Dendritic cell treated with granulocyte-macrophage colony-stimulating factor and Interleukin-4, amounts not matched to agents 40 ng/mL and 50 ng/mL, for 4 days (primary cell): ENCODE results near the gene DCDC1.
"Not testable (repeated sequence)": the region's sequence is repeated elsewhere in the genome, so short reads cannot be mapped to it uniquely, and the experiment has no call there.

Experiments
- H3K27ac Mint-ChIP-seq: one replicate; pipeline ENCODE4 v1.8.0; 2022; ENCODE audit warnings: mild to moderate bottlenecking, mixed read lengths
- H3K27me3 Mint-ChIP-seq: one replicate; pipeline ENCODE4 v1.8.0; 2022; ENCODE audit warnings: mild to moderate bottlenecking, mixed read lengths
- H3K36me3 Mint-ChIP-seq: one replicate; pipeline ENCODE4 v1.8.0; 2022; ENCODE audit warnings: low read depth, mixed read lengths
- H3K4me1 Mint-ChIP-seq: one replicate; pipeline ENCODE4 v1.8.0; 2022; ENCODE audit warnings: low read depth, mixed read lengths
- H3K4me3 Mint-ChIP-seq: one replicate; pipeline ENCODE4 v1.8.0; 2022; ENCODE audit warnings: mild to moderate bottlenecking, moderate library complexity, mixed read lengths
- H3K9me3 Mint-ChIP-seq: one replicate; pipeline ENCODE4 v1.8.0; 2022; ENCODE audit warnings: mixed read lengths
- intact Hi-C: fragments of 100-400 bp; cut with micrococcal nuclease; formaldehyde crosslinking; loops from one replicate; pipeline ENCODE4 v1.15.0; 2022

The DCDC1 gene

GRCh38 chr11:31361743-31362142 is 7.8 kb downstream of the DCDC1 start:
- no peaks in the 10 kb centered on the region for H3K9me3 Mint-ChIP-seq
- no peak overlapping the region for H3K27ac Mint-ChIP-seq
- H3K27me3 Mint-ChIP-seq: peaks cover 17% of the 10 kb centered on the region
- no peaks in the 10 kb centered on the region for H3K36me3 Mint-ChIP-seq
- intact Hi-C loops: loop anchor here (10.0 kb wide), 3 partner anchors 453 to 1223 kb away; partner anchors contain the start of genes ARL14EP, EIF3M and PAX6
- H3K4me1 Mint-ChIP-seq: no peaks in the 10 kb centered on the region
- H3K4me3 Mint-ChIP-seq: no peak overlapping the region

GRCh38 chr11:31355817-31356216 is 13.7 kb downstream of the DCDC1 start:
- Mint-ChIP-seq H3K36me3 (no peaks in the 10 kb centered on the region), H3K9me3 (no peaks in the 10 kb centered on the region), H3K4me3 (no peak overlapping the region), H3K4me1 (no peaks in the 10 kb centered on the region), H3K27ac (no peak overlapping the region), H3K27me3 (peaks cover 2% of the 10 kb centered on the region)
- intact Hi-C loops: no loop called here

- Mint-ChIP-seq H3K36me3 (no peaks in the 10 kb centered on the region), H3K9me3 (no peaks in the 10 kb centered on the region), H3K4me1 (no peaks in the 10 kb centered on the region), H3K27me3 (peaks cover 2% of the 10 kb centered on the region), H3K4me3 (no peak overlapping the region), H3K27ac (no peak overlapping the region)
- intact Hi-C loops: no loop called here
Measured at GRCh38 chr11:31355131-31355530, 14.4 kb downstream of the DCDC1 start.

- intact Hi-C loops: no loop called here
- H3K9me3 Mint-ChIP-seq: no peaks in the 10 kb centered on the region
Measured at GRCh38 chr11:31351168-31351567, 18.4 kb downstream of the DCDC1 start.

GRCh38 chr11:31340903-31341572 is 28.5 kb downstream of the DCDC1 start:
- no peak overlapping the region for H3K4me3 Mint-ChIP-seq
- H3K27me3 Mint-ChIP-seq: peaks cover 3% of the 10 kb centered on the region
- no peaks in the 10 kb centered on the region for H3K36me3 Mint-ChIP-seq
- intact Hi-C loops: no loop called here
- H3K27ac Mint-ChIP-seq: no peak overlapping the region
- no peaks in the 10 kb centered on the region for H3K4me1 Mint-ChIP-seq
- no peaks in the 10 kb centered on the region for H3K9me3 Mint-ChIP-seq

More at GRCh38 chr11:31351168-31351567, 18.4 kb downstream of the DCDC1 start:
- Mint-ChIP-seq H3K36me3 (no peaks in the 10 kb centered on the region), H3K27me3 (peaks cover 2% of the 10 kb centered on the region), H3K4me3 (no peak overlapping the region), H3K4me1 (no peaks in the 10 kb centered on the region), H3K27ac (no peak overlapping the region)

GRCh38 chr11:31337806-31338205 is 31.7 kb downstream of the DCDC1 start:
- intact Hi-C loops: no loop called here
- Mint-ChIP-seq H3K36me3 (no peaks in the 10 kb centered on the region), H3K9me3 (no peaks in the 10 kb centered on the region), H3K27me3 (peaks cover 3% of the 10 kb centered on the region), H3K4me1 (no peaks in the 10 kb centered on the region), H3K4me3 (no peak overlapping the region), H3K27ac (no peak overlapping the region)

GRCh38 chr11:31328697-31329096 is 40.8 kb downstream of the DCDC1 start:
- Mint-ChIP-seq H3K4me1 (no peaks in the 10 kb centered on the region), H3K36me3 (no peaks in the 10 kb centered on the region), H3K4me3 (no peak overlapping the region), H3K9me3 (peaks cover 6% of the 10 kb centered on the region), H3K27me3 (no peaks in the 10 kb centered on the region), H3K27ac (no peak overlapping the region)
- intact Hi-C loops: no loop called here

GRCh38 chr11:31327417-31327816 is 42.1 kb downstream of the DCDC1 start:
- no peaks in the 10 kb centered on the region for H3K27me3 Mint-ChIP-seq
- H3K4me3 Mint-ChIP-seq: no peak overlapping the region
- H3K27ac Mint-ChIP-seq: no peak overlapping the region
- H3K4me1 Mint-ChIP-seq: no peaks in the 10 kb centered on the region
- intact Hi-C loops: no loop called here
- H3K36me3 Mint-ChIP-seq: no peaks in the 10 kb centered on the region
- peaks cover 6% of the 10 kb centered on the region for H3K9me3 Mint-ChIP-seq

GRCh38 chr11:31326470-31327148 is 42.9 kb downstream of the DCDC1 start:
- Mint-ChIP-seq H3K9me3 (peaks cover 6% of the 10 kb centered on the region), H3K4me1 (no peaks in the 10 kb centered on the region), H3K4me3 (no peak overlapping the region), H3K36me3 (no peaks in the 10 kb centered on the region), H3K27ac (no peak overlapping the region), H3K27me3 (no peaks in the 10 kb centered on the region)
- intact Hi-C loops: no loop called here

- Mint-ChIP-seq H3K27ac (no peak overlapping the region), H3K4me1 (no peaks in the 10 kb centered on the region)
- intact Hi-C loops: no loop called here
Measured at GRCh38 chr11:31325160-31325559, 44.4 kb downstream of the DCDC1 start.

GRCh38 chr11:31323145-31323544 is 46.4 kb downstream of the DCDC1 start:
- Mint-ChIP-seq H3K27me3 (no peaks in the 10 kb centered on the region), H3K4me3 (no peak overlapping the region), H3K4me1 (no peaks in the 10 kb centered on the region), H3K27ac (no peak overlapping the region), H3K36me3 (no peaks in the 10 kb centered on the region), H3K9me3 (no peaks in the 10 kb centered on the region)
- intact Hi-C loops: no loop called here

More at GRCh38 chr11:31325160-31325559, 44.4 kb downstream of the DCDC1 start:
- H3K27me3 Mint-ChIP-seq: no peaks in the 10 kb centered on the region
- H3K36me3 Mint-ChIP-seq: no peaks in the 10 kb centered on the region
- H3K4me3 Mint-ChIP-seq: no peak overlapping the region
- H3K9me3 Mint-ChIP-seq: no peaks in the 10 kb centered on the region

GRCh38 chr11:31321494-31321893 is 48.0 kb downstream of the DCDC1 start:
- H3K27me3 Mint-ChIP-seq, H3K4me3 Mint-ChIP-seq, H3K36me3 Mint-ChIP-seq, H3K27ac Mint-ChIP-seq, intact Hi-C loops, H3K4me1 Mint-ChIP-seq, H3K9me3 Mint-ChIP-seq: not testable (repeated sequence)

- Mint-ChIP-seq H3K4me3 (no peak overlapping the region), H3K4me1 (no peaks in the 10 kb centered on the region), H3K36me3 (no peaks in the 10 kb centered on the region), H3K27me3 (no peaks in the 10 kb centered on the region), H3K9me3 (no peaks in the 10 kb centered on the region), H3K27ac (no peak overlapping the region)
- intact Hi-C loops: no loop called here
Measured at GRCh38 chr11:31303644-31304180, 65.8 kb downstream of the DCDC1 start.

- intact Hi-C loops: no loop called here
- Mint-ChIP-seq H3K4me1 (no peaks in the 10 kb centered on the region), H3K27ac (no peak overlapping the region), H3K4me3 (no peak overlapping the region), H3K9me3 (no peaks in the 10 kb centered on the region), H3K36me3 (no peaks in the 10 kb centered on the region), H3K27me3 (no peaks in the 10 kb centered on the region)
Measured at GRCh38 chr11:31301549-31302510, 67.7 kb downstream of the DCDC1 start.
